Gastroesophageal sphincter (tissue), 4 donors: ENCODE measurements around the gene ABHD6. TPM values are rescaled to one million over a fixed set of nuclear protein-coding genes. Genes with fewer than 3 reads are reported as not detected.

ENCODE experiments used
- ATAC-seq: fragments of 150-250 bp; one replicate; pipeline ENCODE4 v1.9.1; 2016; ENCODE audit warnings: mild to moderate bottlenecking, moderate library complexity
- H3K27ac ChIP-seq, 4 donors: fragments of 200-600 bp; sonication (generic) in 3 of 4; 1 replicate in 3 of 4; 2 replicates in 1 of 4; pipeline ENCODE4 v1.5.1; 2016 to 2019
- H3K27me3 ChIP-seq: fragments of 200-600 bp; sonication (generic); one replicate; pipeline ENCODE4 v1.5.1; 2019
- H3K36me3 ChIP-seq, 2 donors: fragments of 200-600 bp; sonication (generic); one replicate each; pipeline ENCODE4 v1.5.1; 2019; ENCODE audit warnings: control low read depth in 1 of 2
- H3K4me1 ChIP-seq, 3 donors: fragments of 200-600 bp; sonication (generic); 1 replicate in 2 of 3; 2 replicates in 1 of 3; pipeline ENCODE4 v1.5.1; 2016 to 2019; ENCODE audit warnings: control low read depth in 2 of 3
- H3K4me3 ChIP-seq, 2 donors: fragments of 200-600 bp; sonication (generic); one replicate each; pipeline ENCODE4 v1.5.1; 2019; ENCODE audit warnings: mild to moderate bottlenecking in 1 of 2, moderate library complexity in 1 of 2
- H3K9me3 ChIP-seq, 3 donors: fragments of 200-600 bp; sonication (generic); one replicate each; pipeline ENCODE4 v1.5.1; 2017 to 2019; ENCODE audit warnings: control low read depth in 2 of 3
- CTCF ChIP-seq, 4 experiments: fragments of 200-600 bp in 2 of 4; fragments of 450-650 bp in 2 of 4; sonication (generic) in 1 of 4; IDR thresholded peaks; one replicate each; pipeline ENCODE4 v1.5.1; 2017 to 2019; ENCODE audit warnings: antibody characterized with exemption in 4 of 4, mild to moderate bottlenecking in 2 of 4, moderate library complexity in 2 of 4
- EP300 ChIP-seq: sonication (generic); formaldehyde crosslinking; IDR thresholded peaks from one replicate; pipeline ENCODE4 v1.6.1; 2017; ENCODE audit warnings: antibody characterized with exemption, mild to moderate bottlenecking
- POLR2A ChIP-seq, 2 donors: fragments of 450-650 bp; IDR thresholded peaks; one replicate each; pipeline ENCODE4 v1.6.1; 2017; ENCODE audit warnings: antibody characterized with exemption in 2 of 2, mild to moderate bottlenecking in 2 of 2, moderate library complexity in 1 of 2
- POLR2AphosphoS5 ChIP-seq: sonication (generic); formaldehyde crosslinking; IDR thresholded peaks from one replicate; pipeline ENCODE4 v1.6.1; 2017; ENCODE audit warnings: antibody characterized with exemption
- WGBS, 2 donors: methylation state at CpG; one replicate each; pipeline ENCODE4 v1.1.5; 2018; ENCODE audit warnings: low coverage in 1 of 2; 5-methylcytosine and 5-hydroxymethylcytosine counted together
- total RNA-seq, 4 donors: library from RNA; depleted of rRNA; stranded (reverse); fragments of >200 nt; gene quantifications; one replicate each; pipeline ENCODE4 v1.1.0, GENCODE V29; 2016

The ABHD6 gene
- total RNA-seq, 4 donors from 2014 or later: 6.5 to 27.1 (median 17.6) TPM

DNA sequence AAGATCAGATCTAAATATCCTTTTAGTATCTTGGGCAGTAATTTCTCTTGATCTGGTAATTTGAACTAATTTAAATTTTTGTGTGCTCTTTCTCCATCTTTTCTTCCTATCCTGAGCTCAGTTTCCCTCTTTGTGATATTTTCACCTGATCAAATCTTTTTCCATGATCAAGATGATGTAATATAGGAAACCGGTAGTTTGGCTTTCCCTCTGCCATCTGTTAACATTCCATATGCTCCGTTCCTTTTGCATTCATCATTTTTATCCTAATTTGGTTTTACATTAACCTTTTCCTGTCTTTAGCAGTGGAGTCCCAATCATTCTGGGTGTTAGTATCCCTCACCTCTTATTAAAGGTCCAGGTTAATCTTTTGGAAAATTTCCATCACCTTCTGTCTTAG is 5.9 kb upstream of the ABHD6 start:
- 14 to 25% methylated on average over 2 of the region's 2 CpGs for WGBS, 2 donors
- ATAC-seq: no peak
- H3K4me1 ChIP-seq: peaks cover 0 to 7% (median 0%) of the 10 kb centered on the region in 3 donors
- no peak overlapping the region for H3K27ac ChIP-seq
- H3K9me3 ChIP-seq: no peaks in the 10 kb centered on the region
- no peak for TF ChIP-seq POLR2A (IDR thresholded peaks at IDR 0.05)
- no peak for TF ChIP-seq EP300
- TF ChIP-seq POLR2AphosphoS5: no peak
- no peak for TF ChIP-seq CTCF (IDR thresholded peaks at IDR 0.05)
- H3K27me3 ChIP-seq: peaks cover 5% of the 10 kb centered on the region
- H3K4me3 ChIP-seq: no peak overlapping the region
- no peaks in the 10 kb centered on the region for H3K36me3 ChIP-seq

GRCh38 chr3:58234516-58234931 is 3.1 kb upstream of the ABHD6 start:
- peaks cover 0 to 25% (median 10%) of the 10 kb centered on the region in 3 donors for H3K4me1 ChIP-seq
- no peak for ATAC-seq
- WGBS, 2 donors: 41 to 48% methylated on average over 4 of the region's 4 CpGs
- H3K4me3 ChIP-seq: no peak overlapping the region
- no peak for TF ChIP-seq POLR2AphosphoS5
- H3K27ac ChIP-seq: no peak overlapping the region
- no peaks in the 10 kb centered on the region for H3K36me3 ChIP-seq
- H3K27me3 ChIP-seq: no peaks in the 10 kb centered on the region
- no peaks in the 10 kb centered on the region for H3K9me3 ChIP-seq

DNA sequence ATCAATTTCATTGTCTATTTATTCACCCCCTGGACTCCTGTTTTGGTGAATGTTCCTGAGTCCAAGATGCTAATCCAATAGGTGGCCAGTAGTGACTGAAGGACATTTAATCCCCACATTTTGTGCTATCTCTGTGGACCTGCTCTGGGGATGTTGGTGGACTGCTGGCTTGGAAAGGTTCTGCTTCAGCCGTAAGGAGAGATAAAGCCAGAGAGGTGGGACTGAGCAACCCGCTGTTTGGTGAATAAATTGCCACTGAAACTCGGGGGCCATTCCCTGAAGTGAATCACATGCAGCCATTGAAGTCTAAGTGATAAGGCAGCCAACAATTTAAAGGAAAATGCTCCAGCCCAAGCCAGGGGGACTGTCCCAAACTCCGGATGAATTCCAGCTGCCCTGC is 1.6 kb upstream of the ABHD6 start:
- Histone ChIP-seq H3K4me3 (no peak overlapping the region), H3K36me3 (no peaks in the 10 kb centered on the region), H3K27ac (no peak overlapping the region), H3K9me3 (no peaks in the 10 kb centered on the region), H3K4me1 (peaks cover 0 to 28% (median 10%) of the 10 kb centered on the region in 3 donors), H3K27me3 (no peaks in the 10 kb centered on the region)
- TF ChIP-seq POLR2A (IDR thresholded peaks at IDR 0.05) (no peak), POLR2AphosphoS5 (no peak), CTCF (IDR thresholded peaks at IDR 0.05) (no peak), EP300 (no peak)
- 64 to 80% methylated on average over 2 of the region's 4 CpGs for WGBS, 2 donors
- ATAC-seq: no peak

- TF ChIP-seq EP300: no peak
- TF ChIP-seq POLR2AphosphoS5: no peak
- TF ChIP-seq CTCF (IDR thresholded peaks at IDR 0.05): no peak
- no peak for TF ChIP-seq POLR2A (IDR thresholded peaks at IDR 0.05)
- ATAC-seq: peak; percentile 22
- H3K27ac ChIP-seq: peak overlapping the region; percentile 51 to 90 (median 86)
- H3K36me3 ChIP-seq: no peaks in the 10 kb centered on the region
- no peaks in the 10 kb centered on the region for H3K27me3 ChIP-seq
- H3K9me3 ChIP-seq: no peaks in the 10 kb centered on the region
- peaks cover 0 to 28% (median 10%) of the 10 kb centered on the region in 3 donors for H3K4me1 ChIP-seq
- WGBS, 2 donors: 13 to 47% methylated on average over 3 to 5 of the region's 24 CpGs
- peak overlapping the region; percentile 81 to 90 for H3K4me3 ChIP-seq
These were observed 910 bp upstream of the ABHD6 start for GRCh38 chr3:58236527-58237237.

- no peaks in the 10 kb centered on the region for H3K9me3 ChIP-seq
- no peaks in the 10 kb centered on the region for H3K27me3 ChIP-seq
- peak overlapping the region; percentile 24 to 90 (median 86) for H3K27ac ChIP-seq
- H3K4me3 ChIP-seq: peak overlapping the region; percentile 81 to 90
- H3K36me3 ChIP-seq: no peaks in the 10 kb centered on the region
- peak; percentile 73 for ATAC-seq
- no peak for TF ChIP-seq EP300
- WGBS, 2 donors: 1% methylated on average over 17 of the region's 53 CpGs; no CpG with 5 or more reads in 1 of the 2 donors
- peaks cover 0 to 28% (median 10%) of the 10 kb centered on the region in 3 donors for H3K4me1 ChIP-seq
These were observed 519 bp downstream of the ABHD6 start for GRCh38 chr3:58237941-58238681.
